ENCODE results near the gene SLC22A15.
"Not testable (repeated sequence)": the region's sequence is repeated elsewhere in the genome, so short reads cannot be mapped to it uniquely, and the experiment has no call there.

SLC22A15 gene

GRCh38 chr1:115969509-115969908 lies 6.8 kb upstream of the SLC22A15 start:
- in situ Hi-C loops (cut with MboI; ENCODE audit: low sequenced_read_pairs, unreplicated experiment): no loop called here

DNA sequence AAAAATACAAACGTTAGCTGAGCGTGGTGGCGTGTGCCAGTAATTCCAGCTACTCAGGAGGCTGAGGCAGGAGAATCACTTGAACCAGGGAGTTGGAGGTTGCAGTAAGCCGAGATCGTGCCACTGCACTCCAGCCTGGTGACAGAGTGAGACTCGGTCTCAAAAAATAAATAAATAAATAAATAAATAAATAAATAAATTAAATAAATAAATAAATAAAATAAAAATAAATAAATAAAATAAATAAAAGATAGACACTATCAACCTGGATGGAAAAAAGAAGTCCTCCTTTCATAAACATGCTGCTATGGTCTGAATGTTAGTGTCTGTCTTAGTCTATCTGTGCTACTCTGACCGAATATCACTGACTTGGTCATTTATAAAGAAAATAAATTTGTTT lies 4.5 kb upstream of the SLC22A15 start:
- in situ Hi-C loops (cut with MboI; ENCODE audit: low sequenced_read_pairs, unreplicated experiment); DNase-seq (ENCODE audit: low spot score): not testable (repeated sequence)

More at GRCh38 chr1:115969509-115969908, 6.8 kb upstream of the SLC22A15 start:
- no peak for DNase-seq (ENCODE audit: low spot score)
- TF ChIP-seq, protein P1, sequence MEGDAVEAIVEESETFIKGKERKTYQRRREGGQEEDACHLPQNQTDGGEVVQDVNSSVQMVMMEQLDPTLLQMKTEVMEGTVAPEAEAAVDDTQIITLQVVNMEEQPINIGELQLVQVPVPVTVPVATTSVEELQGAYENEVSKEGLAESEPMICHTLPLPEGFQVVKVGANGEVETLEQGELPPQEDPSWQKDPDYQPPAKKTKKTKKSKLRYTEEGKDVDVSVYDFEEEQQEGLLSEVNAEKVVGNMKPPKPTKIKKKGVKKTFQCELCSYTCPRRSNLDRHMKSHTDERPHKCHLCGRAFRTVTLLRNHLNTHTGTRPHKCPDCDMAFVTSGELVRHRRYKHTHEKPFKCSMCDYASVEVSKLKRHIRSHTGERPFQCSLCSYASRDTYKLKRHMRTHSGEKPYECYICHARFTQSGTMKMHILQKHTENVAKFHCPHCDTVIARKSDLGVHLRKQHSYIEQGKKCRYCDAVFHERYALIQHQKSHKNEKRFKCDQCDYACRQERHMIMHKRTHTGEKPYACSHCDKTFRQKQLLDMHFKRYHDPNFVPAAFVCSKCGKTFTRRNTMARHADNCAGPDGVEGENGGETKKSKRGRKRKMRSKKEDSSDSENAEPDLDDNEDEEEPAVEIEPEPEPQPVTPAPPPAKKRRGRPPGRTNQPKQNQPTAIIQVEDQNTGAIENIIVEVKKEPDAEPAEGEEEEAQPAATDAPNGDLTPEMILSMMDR (IDR thresholded peaks at IDR 0.05; ENCODE audit: borderline replicate concordance, control extremely low read depth, extremely low read depth, insufficient read depth, missing control alignments): no peak

DNA sequence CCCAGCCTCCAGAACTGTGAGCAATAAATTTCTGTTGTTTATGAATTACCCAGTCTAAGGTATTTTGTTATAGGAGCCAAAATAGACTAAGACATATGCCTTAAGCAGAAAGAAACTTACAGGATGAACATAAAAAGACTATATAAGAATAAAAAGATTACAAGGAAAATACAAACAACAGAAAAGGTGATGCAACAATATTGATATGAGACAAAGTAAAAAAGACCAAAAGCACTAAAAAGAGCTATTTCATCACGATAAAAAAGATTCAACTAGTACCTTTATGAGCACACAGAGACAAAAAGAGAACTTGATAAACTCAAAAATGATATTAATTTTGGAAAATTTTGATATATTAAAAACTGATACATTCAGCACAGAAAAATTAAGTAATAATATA lies 3.2 kb upstream of the SLC22A15 start:
- in situ Hi-C loops (cut with MboI; ENCODE audit: low sequenced_read_pairs, unreplicated experiment): no loop called here
- no peak for DNase-seq (ENCODE audit: low spot score)
- TF ChIP-seq, protein P1 (IDR thresholded peaks at IDR 0.05; ENCODE audit: borderline replicate concordance, control extremely low read depth, extremely low read depth, insufficient read depth, missing control alignments): no peak

DNA sequence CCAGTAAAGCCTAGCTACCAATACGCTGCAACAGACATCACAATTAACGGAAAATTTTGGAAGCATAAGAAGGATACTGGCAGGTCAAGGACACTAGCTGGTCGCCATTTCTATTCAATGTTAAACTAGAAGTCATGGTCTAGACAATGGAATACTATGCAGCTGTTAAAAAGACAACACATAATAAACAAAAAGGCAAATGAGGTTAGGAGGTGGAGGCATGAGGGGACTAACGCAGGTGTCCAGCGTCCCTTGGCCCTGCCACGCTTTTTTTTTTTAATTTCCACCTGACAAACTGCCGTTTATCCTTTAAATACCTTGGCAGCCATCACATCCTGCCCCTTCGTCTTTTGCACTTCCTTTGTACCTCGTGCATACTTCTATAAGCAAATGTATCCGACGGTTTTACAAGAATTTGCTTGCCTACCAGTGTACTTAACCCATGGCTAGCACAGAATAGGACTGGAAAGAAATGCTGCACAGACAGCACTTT lies 698 bp upstream of the SLC22A15 start:
- in situ Hi-C loops (cut with MboI; ENCODE audit: low sequenced_read_pairs, unreplicated experiment): loop anchor here (25.0 kb wide), 1 partner anchor 163 kb away; no protein-coding TSS in a partner anchor

GRCh38 chr1:115976921-115977498 lies 697 bp downstream of the SLC22A15 start:
- TF ChIP-seq, protein P1 (IDR thresholded peaks at IDR 0.05; ENCODE audit: borderline replicate concordance, control extremely low read depth, extremely low read depth, insufficient read depth, missing control alignments): no peak
- in situ Hi-C loops (cut with MboI; ENCODE audit: low sequenced_read_pairs, unreplicated experiment): loop anchor here (25.0 kb wide), 1 partner anchor 165 kb away; no protein-coding TSS in a partner anchor
- DNase-seq (ENCODE audit: low spot score): no peak

More for the DNA sequence above, 698 bp upstream of the SLC22A15 start:
- TF ChIP-seq, protein P1 (IDR thresholded peaks at IDR 0.05; ENCODE audit: borderline replicate concordance, control extremely low read depth, extremely low read depth, insufficient read depth, missing control alignments): no peak
- no peak for DNase-seq (ENCODE audit: low spot score)

GRCh38 chr1:115977499-115978258 lies 1.4 kb downstream of the SLC22A15 start:
- TF ChIP-seq, protein P1 (IDR thresholded peaks at IDR 0.05; ENCODE audit: borderline replicate concordance, control extremely low read depth, extremely low read depth, insufficient read depth, missing control alignments): no peak
- in situ Hi-C loops (cut with MboI; ENCODE audit: low sequenced_read_pairs, unreplicated experiment): loop anchor here (25.0 kb wide), 1 partner anchor 165 kb away; no protein-coding TSS in a partner anchor
- no peak for DNase-seq (ENCODE audit: low spot score)
